ENCODE data around the gene CAPS.

CAPS gene

GRCh38 chr19:5910638-5910907 is 3.5 kb upstream of the CAPS start:
- DNase-seq (ENCODE audit: low read depth): no peak

GRCh38 chr19:5911366-5911765 is 2.7 kb upstream of the CAPS start:
- no peak for DNase-seq (ENCODE audit: low read depth)

GRCh38 chr19:5914358-5914774 is 312 bp downstream of the CAPS start:
- no peak for DNase-seq (ENCODE audit: low read depth)

GRCh38 chr19:5914946-5915781 is 1.1 kb downstream of the CAPS start:
- no peak for DNase-seq (ENCODE audit: low read depth)

- no peak for DNase-seq (ENCODE audit: low read depth)
These were observed 1.7 kb downstream of the CAPS start for GRCh38 chr19:5915782-5916165.

- no peak for DNase-seq (ENCODE audit: low read depth)
These were observed 2.2 kb downstream of the CAPS start for GRCh38 chr19:5916181-5916708.

DNA sequence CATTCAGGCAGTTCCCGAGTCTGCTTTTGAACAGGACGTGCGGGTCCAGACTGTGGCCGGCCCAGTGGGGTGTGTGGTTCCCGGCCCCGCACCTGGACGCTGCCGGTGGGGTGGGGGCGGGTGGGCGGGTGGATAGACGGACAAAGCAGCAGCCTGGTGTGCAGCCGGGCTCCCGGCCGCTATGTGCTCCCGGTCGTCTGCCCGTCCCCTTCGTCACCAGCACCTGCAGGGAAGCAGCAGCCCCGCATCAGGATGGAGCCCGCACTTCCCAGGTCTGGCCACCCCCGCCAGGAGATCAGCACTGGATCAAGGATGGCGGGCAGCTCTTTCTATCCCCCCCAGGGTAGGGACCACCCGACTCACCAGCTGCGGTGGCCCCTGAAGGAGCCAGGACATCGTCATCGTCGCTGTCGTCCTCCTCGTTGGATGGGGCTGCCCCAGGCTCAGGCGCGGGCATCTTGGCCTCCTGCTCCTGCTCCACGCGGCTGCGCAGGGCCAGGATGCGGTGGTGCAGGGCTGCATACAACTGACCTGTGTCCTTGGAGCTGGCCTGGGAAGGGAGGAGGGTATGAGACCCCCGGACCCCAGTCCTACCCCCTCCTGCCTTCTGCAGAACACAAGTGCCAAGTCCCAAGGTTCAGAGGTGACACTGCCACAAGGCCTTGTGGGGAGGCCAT is 3.5 kb downstream of the CAPS start:
- DNase-seq (ENCODE audit: low read depth): no peak

DNA sequence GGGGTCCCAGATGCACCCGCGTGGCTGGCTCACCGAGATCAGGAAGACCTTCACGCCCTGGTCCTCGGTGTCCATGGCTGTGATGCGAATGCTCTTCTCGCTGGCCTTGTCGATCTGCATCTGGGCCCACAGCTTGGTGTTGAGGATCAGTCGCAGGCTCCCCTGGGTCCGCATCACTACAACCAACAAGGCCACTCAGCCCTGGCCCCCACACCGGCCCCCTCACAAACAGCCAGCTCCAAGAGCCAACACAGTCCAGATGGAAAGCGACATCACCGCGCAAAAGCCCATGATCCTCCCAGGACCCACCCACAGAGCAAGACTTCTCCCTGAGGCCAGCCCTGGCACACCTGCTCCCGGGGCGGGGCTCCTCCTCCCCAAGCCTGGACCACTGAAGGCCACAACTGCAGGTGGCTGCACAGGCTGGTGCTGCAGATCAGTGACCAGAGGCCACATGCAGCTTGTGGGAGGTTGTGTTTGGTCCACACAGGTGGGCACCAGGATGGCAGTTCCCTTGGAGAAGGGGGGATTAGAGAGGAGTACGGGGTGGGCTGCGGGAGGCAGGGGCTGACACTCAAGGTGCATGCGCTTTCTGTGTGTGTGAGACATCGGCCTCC is 4.5 kb downstream of the CAPS start:
- no peak for DNase-seq (ENCODE audit: low read depth)

DNA sequence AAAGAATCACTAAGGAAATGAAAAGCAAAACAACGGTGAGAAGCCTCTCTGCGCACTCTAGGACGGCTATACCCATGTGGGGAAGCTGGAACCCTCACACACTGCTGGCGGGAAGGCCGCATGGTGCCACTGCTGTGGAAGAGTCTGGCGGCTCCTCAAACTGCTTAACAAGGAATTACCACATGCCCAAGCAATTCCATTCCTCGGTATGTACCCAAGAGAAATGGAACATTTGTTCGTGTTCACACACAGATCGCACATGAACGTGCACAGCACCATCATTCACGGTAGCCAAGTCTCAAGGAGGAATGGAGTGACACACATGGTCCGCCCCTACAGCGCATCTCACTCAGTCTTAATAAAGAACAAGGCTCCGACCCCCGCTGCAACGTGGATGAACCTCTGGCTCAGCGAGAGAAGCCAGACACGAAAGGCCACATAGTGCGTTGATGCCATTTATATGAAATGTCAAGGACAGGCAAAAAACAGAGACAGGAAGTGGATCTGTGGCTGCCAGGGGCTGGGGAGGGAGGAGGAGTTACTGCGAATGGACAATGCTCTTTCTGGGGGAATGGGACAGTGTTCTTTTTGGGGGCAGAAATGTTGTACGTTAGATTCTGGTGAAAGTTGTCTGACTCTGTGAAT is 7.6 kb downstream of the CAPS start:
- no peak for DNase-seq (ENCODE audit: low read depth)

- no peak for DNase-seq (ENCODE audit: low read depth)
These were observed 8.1 kb downstream of the CAPS start for GRCh38 chr19:5922161-5922545.

DNA sequence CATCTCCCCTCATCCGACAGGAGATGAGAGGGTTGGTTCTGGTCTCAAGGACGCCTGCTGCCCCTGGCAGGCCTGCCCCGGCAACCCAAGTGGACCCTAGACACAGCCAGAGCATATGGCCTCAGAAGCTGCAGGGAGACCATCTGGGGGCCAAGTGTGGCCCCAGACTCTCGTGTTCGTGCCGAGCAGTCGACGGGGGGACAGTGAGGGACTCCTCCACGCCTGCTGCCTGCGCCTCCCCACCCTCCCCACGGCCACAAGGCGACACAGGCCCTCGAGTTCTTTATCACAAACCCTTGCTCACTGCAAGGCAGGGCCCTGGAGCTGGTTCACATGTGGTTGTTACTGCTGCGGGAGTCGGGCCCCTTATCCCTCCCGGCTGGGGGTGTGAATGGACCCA is 9.3 kb downstream of the CAPS start:
- DNase-seq (ENCODE audit: low read depth): no peak

- no peak for DNase-seq (ENCODE audit: low read depth)
These were observed 11.9 kb downstream of the CAPS start for GRCh38 chr19:5925830-5926427.

DNA sequence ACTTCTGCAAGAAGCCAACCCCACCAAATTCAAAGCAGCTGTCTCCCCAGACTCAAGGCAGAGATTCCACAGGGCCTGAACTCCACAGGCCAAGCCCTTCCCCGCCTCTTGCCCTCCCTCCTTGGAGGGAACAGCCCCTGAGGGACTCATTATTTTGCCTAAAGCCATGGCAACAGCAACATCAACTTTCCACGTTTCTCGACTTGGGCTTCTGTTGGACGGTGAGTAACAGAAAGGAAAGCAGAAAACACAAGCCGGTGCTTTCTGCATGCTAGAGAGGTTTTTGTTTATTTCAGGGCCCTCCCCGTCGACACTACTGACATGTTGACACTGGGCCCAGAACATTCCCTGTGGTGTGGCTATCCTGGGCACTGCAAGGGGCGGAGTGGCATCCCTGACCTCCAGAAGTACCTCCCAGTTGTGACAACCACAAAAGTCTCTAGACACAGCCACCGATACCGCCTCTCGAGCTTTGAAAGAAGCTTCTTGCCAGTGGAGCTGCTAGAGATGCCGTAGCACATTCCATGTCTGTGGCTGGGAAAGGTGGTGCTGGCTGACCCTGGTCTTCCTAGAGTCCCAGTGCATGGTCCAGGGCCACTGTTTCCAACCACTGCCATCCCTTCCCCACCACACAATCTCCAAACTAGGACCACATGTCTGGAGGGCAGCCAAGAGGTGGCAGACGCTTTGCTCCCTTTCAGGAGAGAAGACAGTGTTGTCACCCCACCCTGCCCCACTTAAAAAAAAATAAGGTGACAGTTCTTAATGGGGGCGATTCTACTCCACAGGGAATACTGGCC is 12.8 kb downstream of the CAPS start:
- no peak for DNase-seq (ENCODE audit: low read depth)

GRCh38 chr19:5927441-5927821 is 13.4 kb downstream of the CAPS start:
- no peak for DNase-seq (ENCODE audit: low read depth)

DNA sequence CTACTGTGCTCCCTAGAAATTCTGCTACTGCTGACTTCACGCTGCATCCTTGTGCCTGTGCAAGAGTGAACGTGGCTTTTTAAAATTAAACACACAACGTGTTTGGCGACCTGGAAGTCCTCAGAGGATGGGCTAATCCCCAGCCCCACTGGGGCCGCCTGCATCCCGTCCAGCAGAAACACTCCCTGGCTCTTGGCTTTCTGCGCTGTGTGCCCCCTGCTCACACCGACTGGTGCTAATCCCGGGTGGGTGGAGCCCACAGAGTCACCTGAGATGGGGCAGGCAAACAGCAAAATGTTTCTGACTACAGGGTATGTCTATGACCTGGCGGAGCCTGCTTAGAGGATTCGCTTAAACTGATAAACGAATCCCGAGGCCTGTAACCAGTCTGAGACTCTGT is 15.1 kb downstream of the CAPS start:
- DNase-seq (ENCODE audit: low read depth): no peak

- no peak for DNase-seq (ENCODE audit: low read depth)
These were observed 15.6 kb downstream of the CAPS start for GRCh38 chr19:5929625-5930024.

DNA sequence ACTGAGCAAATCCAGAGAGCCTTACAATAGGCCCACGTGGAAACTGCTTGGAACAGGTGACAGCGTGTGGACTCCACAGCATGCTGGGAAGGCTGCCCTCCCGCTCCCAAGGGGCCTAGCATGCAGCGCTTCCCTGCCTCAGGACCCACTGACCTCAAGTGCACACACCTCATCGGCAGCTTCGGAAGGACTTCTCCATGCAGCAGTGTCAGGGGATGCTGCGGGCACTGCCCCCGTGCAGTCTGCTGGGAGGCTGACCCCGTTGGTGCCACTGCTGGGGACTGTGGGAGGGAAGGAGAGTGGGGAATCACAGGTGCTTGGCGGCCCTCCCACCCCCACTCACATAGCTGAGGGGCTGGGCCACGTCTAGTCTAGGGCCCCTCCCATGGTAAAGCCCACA is 17.2 kb downstream of the CAPS start:
- DNase-seq (ENCODE audit: low read depth): no peak

GRCh38 chr19:5932146-5932545 is 18.1 kb downstream of the CAPS start:
- DNase-seq (ENCODE audit: low read depth): no peak

GRCh38 chr19:5932609-5933262 is 18.7 kb downstream of the CAPS start:
- no peak for DNase-seq (ENCODE audit: low read depth)

DNA sequence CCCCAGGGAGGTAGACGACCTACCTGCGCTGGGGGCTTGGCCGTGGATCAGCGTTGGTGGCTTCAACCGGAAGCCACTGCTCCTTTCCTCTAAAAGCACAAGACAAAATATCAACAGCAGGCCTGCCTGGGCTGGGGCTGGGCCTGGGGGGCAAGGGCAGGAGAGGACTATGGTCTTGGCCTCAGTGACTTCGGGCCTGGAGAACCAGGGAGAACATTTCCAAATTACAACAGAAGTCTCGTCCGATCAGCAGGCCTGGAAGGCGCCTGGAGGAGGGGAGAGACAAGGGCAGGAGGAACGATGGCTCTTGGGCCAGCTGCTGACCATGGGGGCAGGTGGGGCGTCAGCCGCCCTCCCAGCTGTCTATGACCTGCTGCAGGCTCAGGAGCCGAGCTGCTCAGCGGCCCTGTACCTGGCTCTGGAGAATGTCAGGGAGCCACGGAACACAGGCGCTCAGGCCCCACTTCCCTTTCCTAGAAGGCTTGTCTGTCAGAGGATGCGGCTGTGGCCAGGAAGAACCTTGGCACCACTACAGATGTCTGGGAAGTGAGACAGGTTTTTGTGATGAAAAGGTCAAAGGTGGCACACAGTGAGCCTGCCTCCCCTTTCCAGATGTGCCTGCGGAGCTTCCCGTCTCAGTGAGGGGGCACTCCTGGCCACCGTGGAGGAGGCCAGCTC is 19.5 kb downstream of the CAPS start:
- DNase-seq (ENCODE audit: low read depth): no peak

DNA sequence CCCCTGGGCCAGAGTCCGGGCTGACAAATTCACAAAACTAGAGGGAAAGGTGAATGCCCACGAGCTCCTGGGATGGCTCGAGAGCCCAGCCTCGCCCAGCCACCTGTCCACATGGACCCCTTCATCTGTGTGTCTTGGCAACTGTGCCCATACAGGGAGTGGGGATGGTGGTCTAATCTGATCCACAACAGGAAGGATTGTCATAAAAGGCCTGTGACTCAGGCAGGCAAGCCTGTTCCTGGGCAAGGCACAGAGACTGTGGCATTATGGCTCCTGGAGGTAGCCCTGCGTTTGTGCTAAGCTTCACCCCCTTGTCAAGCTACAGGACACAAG is 20.0 kb downstream of the CAPS start:
- no peak for DNase-seq (ENCODE audit: low read depth)

Measured in activated T-helper 9 cell treated with anti-CD3 and anti-CD28 coated beads, Interleukin-2, amount 50 U/mL, for 16 hours (primary cell).